K562 (cell line): ENCODE data around the gene KCNN3. TPM values are rescaled to one million over a fixed set of nuclear protein-coding genes. Genes with fewer than 3 reads are reported as not detected.

Experiments
- CHD4 ChIP-seq: fragments of 200-600 bp; sonication (generic); IDR thresholded peaks from 3 replicates; pipeline ENCODE4 v1.6.1; 2012; ENCODE audit warnings: low read depth, mild to moderate bottlenecking, mixed read lengths, low read length, inconsistent platforms; ENCODE audit not compliant: insufficient read depth, insufficient replicate concordance, poor library complexity, severe bottlenecking
- EP400 ChIP-seq: fragments of 450-650 bp; IDR thresholded peaks from 2 replicates; pipeline ENCODE4 v1.6.1; 2017; ENCODE audit warnings: antibody characterized with exemption, mild to moderate bottlenecking, moderate library complexity
- ETV1 ChIP-seq: fragments of 450-650 bp; conservative IDR thresholded peaks from 2 replicates; pipeline ENCODE4 v1.6.1; 2016; ENCODE audit warnings: missing genetic modification characterization, control low read depth, low read depth, missing compliant biosample characterization
- FOSL1 ChIP-seq: fragments of 200-800 bp; sonication (Bioruptor generic); conservative IDR thresholded peaks from 2 replicates; pipeline ENCODE4 v1.6.1; 2016; ENCODE audit warnings: missing genetic modification characterization, missing compliant biosample characterization
- KAT2B ChIP-seq: IDR thresholded peaks from one replicate; pipeline ENCODE4 v1.6.1; 2012; ENCODE audit warnings: low read depth, mild to moderate bottlenecking, control low read depth, inconsistent platforms, low read length, moderate library complexity
- RCOR1 ChIP-seq, 2 experiments: IDR thresholded peaks; 2 replicates each; pipeline ENCODE4 v1.6.1; 2012; ENCODE audit warnings: low read depth in 2 of 2, low read length in 2 of 2, borderline replicate concordance in 1 of 2, improper control_type of control experiment in 1 of 2
- SMAD4 ChIP-seq: fragments of 250-450 bp; sonication (Bioruptor Pico); conservative IDR thresholded peaks from 2 replicates; pipeline ENCODE4 v1.8.0; 2021; ENCODE audit warnings: inconsistent platforms, mild to moderate bottlenecking, moderate library complexity
- STAT5B ChIP-seq: fragments of 250-450 bp; sonication (Bioruptor Pico); IDR thresholded peaks from 2 replicates; pipeline ENCODE4 v1.8.0; 2021; ENCODE audit warnings: mild to moderate bottlenecking, inconsistent platforms
- TAL1 ChIP-seq: fragments of 450-650 bp; IDR thresholded peaks from 2 replicates; pipeline ENCODE4 v1.6.1; 2016; ENCODE audit warnings: mild to moderate bottlenecking
- ZBTB8A ChIP-seq: fragments of 450-650 bp; IDR thresholded peaks from 2 replicates; pipeline ENCODE4 v1.6.1; 2018; ENCODE audit warnings: mild to moderate bottlenecking, moderate library complexity; ENCODE audit not compliant: partially characterized antibody
- ZNF146 ChIP-seq: IDR thresholded peaks from one replicate; pipeline ENCODE4 v1.6.1; 2018; ENCODE audit warnings: missing compliant biosample characterization; ENCODE audit not compliant: unreplicated experiment
- ZNF695 ChIP-seq: fragments of 450-650 bp; formaldehyde crosslinking; IDR thresholded peaks from 2 replicates; pipeline ENCODE4 v1.4.0; 2020; ENCODE audit warnings: mild to moderate bottlenecking, moderate library complexity
- polyA plus RNA-seq, 8 experiments: library from polyadenylated mRNA; depleted of rRNA in 4 of 8; stranded (reverse) in 5 of 8; unstranded in 3 of 8; fragments of >200 nt; fragmentation: Nextera tagmentation in 2 of 8; fragmentation: Illumina TruSeq in 1 of 8; extraction: Ambion mirVana in 2 of 8; extraction: Trizol in 1 of 8; gene quantifications; 2 replicates each; pipeline versions ENCODE4 v1.2.1 to v1.2.3, GENCODE V29; 2011 to 2014; ENCODE audit warnings: inconsistent platforms in 1 of 8, missing spikeins in 1 of 8
- total RNA-seq, 7 experiments: library from RNA; depleted of rRNA in 6 of 7; stranded (reverse); fragments of >200 nt in 6 of 7; fragmentation: Illumina TruSeq in 2 of 7; extraction: Trizol in 2 of 7; gene quantifications; 2 replicates each; pipeline versions ENCODE4 v1.2.1 to v1.2.3, GENCODE V29; 2011 to 2021; ENCODE audit warnings: low replicate concordance in 1 of 7
- TF ChIP-seq, protein P1 (sequence below): fragments of 250-450 bp; sonication (Bioruptor Pico); IDR thresholded peaks from 2 replicates; pipeline ENCODE4 v1.5.0; 2020; ENCODE audit warnings: mild to moderate bottlenecking
- TF ChIP-seq, protein P2 (sequence below): fragments of 450-650 bp; IDR thresholded peaks from 2 replicates; pipeline ENCODE4 v1.6.1; 2018; ENCODE audit warnings: mild to moderate bottlenecking, low read depth; ENCODE audit not compliant: partially characterized antibody
- TF ChIP-seq, protein P3 (sequence below), 2 experiments: fragments of 450-650 bp in 1 of 2; sonication (generic) in 1 of 2; formaldehyde crosslinking in 1 of 2; IDR thresholded peaks in 1 of 2; conservative IDR thresholded peaks in 1 of 2; 2 replicates each; pipeline versions ENCODE4 v1.6.1 to v1.8.1; 2016 to 2023; ENCODE audit warnings: mild to moderate bottlenecking in 2 of 2, moderate library complexity in 2 of 2, inconsistent platforms in 1 of 2, missing genetic modification reagents in 1 of 2
- TF ChIP-seq, protein P4 (sequence below): sonication (generic); formaldehyde crosslinking; IDR thresholded peaks from 2 replicates; pipeline ENCODE4 v1.8.0; 2022; ENCODE audit warnings: missing genetic modification reagents, mild to moderate bottlenecking, borderline replicate concordance
- TF ChIP-seq, protein P5 (sequence below): fragments of 450-650 bp; IDR thresholded peaks from 2 replicates; pipeline ENCODE4 v1.6.1; 2016
- TF ChIP-seq, protein P6 (sequence below): fragments of 250-450 bp; sonication (Bioruptor Pico); IDR thresholded peaks from 2 replicates; pipeline ENCODE4 v1.8.0; 2022; ENCODE audit warnings: inconsistent platforms, mild to moderate bottlenecking, moderate library complexity, borderline replicate concordance

Gene KCNN3
- total and polyA plus RNA-seq, 9 of the 15 experiments (the other 6 are each of a cell fraction or from before 2014, with no cell fraction given) = 0.02 to 0.03 TPM; not detected in 7

DNA sequence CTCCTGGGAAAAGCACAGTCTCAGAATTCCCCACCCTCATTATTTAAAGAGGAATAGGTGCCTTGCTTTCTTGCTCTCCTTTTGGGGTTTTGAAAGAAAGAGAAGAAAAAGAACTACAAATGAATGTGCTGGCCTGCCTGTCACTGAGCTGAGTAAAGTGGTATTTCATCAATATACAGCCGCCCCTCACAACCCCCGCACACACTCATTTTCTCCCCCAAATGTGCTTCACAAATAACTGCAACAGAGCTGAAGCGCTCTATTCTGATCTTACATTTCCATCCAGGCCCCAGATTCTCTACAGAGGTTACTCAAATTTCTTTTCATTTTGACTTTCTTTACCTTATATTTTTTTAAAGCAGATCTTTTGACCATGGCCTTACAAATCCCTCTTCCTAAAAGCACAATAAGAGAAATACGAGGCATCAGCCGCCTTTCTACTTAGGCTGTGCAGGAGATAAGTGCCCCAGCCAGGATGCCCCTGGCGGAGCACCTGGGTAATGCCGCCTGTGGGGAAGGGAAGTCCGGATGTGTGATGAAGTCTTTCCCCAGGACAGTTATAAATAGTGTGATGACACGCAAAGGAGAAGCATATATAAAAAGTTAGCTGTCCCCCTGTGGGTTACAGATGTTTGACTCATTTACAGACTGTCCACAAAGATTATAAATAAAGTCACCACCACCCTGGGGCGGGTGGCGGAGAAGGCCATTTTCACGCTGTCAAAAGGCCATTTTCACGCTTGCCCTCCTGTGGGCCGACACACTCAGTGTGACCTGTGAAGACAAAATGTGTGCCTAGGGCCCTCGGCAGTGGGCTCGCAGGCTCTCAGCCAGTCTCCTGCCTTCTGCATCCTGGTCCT is 6.5 kb downstream of the KCNN3 start (continued):
- TF ChIP-seq EP400 = no peak
- no peak for TF ChIP-seq STAT5B
- no peak for TF ChIP-seq TAL1
- TF ChIP-seq RCOR1 (IDR thresholded peaks at IDR 0.05; ENCODE audit: borderline replicate concordance in 1 of 2, low read depth in 2 of 2, low read length in 2 of 2) = 0 out of 4 replicates have a peak, but pooled peaks of 1 of the 2 experiments have one; percentile 5
- TF ChIP-seq, protein P1, sequence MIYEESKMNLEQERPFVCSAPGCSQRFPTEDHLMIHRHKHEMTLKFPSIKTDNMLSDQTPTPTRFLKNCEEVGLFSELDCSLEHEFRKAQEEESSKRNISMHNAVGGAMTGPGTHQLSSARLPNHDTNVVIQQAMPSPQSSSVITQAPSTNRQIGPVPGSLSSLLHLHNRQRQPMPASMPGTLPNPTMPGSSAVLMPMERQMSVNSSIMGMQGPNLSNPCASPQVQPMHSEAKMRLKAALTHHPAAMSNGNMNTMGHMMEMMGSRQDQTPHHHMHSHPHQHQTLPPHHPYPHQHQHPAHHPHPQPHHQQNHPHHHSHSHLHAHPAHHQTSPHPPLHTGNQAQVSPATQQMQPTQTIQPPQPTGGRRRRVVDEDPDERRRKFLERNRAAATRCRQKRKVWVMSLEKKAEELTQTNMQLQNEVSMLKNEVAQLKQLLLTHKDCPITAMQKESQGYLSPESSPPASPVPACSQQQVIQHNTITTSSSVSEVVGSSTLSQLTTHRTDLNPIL (CRISPR knock-in tag) = no peak
- TF ChIP-seq SMAD4 = peak; percentile 47; the same call in 1 of the 2 replicates
- no peak for TF ChIP-seq ZNF146 (CRISPR knock-in tag)
- TF ChIP-seq FOSL1 (tag) = peak; percentile 58; the same call in 1 of the 2 replicates
- TF ChIP-seq, protein P2, sequence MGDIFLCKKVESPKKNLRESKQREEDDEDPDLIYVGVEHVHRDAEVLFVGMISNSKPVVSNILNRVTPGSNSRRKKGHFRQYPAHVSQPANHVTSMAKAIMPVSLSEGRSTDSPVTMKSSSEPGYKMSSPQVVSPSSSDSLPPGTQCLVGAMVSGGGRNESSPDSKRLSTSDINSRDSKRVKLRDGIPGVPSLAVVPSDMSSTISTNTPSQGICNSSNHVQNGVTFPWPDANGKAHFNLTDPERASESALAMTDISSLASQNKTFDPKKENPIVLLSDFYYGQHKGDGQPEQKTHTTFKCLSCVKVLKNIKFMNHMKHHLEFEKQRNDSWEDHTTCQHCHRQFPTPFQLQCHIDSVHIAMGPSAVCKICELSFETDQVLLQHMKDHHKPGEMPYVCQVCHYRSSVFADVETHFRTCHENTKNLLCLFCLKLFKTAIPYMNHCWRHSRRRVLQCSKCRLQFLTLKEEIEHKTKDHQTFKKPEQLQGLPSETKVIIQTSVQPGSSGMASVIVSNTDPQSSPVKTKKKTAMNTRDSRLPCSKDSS = no peak
- TF ChIP-seq, protein P3, sequence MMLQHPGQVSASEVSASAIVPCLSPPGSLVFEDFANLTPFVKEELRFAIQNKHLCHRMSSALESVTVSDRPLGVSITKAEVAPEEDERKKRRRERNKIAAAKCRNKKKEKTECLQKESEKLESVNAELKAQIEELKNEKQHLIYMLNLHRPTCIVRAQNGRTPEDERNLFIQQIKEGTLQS (IDR thresholded peaks at IDR 0.05) = peak; percentile 46; the same call in 1 of the 2 replicates
- TF ChIP-seq, protein P3 (CRISPR knock-in tag; conservative IDR thresholded peaks at IDR 0.05) = peak; percentile 56; the same call in 1 of the 2 replicates
- no peak for TF ChIP-seq ZNF695 (CRISPR knock-in tag)
- TF ChIP-seq, protein P4, sequence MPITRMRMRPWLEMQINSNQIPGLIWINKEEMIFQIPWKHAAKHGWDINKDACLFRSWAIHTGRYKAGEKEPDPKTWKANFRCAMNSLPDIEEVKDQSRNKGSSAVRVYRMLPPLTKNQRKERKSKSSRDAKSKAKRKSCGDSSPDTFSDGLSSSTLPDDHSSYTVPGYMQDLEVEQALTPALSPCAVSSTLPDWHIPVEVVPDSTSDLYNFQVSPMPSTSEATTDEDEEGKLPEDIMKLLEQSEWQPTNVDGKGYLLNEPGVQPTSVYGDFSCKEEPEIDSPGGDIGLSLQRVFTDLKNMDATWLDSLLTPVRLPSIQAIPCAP (CRISPR knock-in tag) = no peak
- TF ChIP-seq, protein P5, sequence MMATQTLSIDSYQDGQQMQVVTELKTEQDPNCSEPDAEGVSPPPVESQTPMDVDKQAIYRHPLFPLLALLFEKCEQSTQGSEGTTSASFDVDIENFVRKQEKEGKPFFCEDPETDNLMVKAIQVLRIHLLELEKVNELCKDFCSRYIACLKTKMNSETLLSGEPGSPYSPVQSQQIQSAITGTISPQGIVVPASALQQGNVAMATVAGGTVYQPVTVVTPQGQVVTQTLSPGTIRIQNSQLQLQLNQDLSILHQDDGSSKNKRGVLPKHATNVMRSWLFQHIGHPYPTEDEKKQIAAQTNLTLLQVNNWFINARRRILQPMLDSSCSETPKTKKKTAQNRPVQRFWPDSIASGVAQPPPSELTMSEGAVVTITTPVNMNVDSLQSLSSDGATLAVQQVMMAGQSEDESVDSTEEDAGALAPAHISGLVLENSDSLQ = 0 out of 2 replicates have a peak, but pooled peaks have one; percentile 8
- no peak for TF ChIP-seq KAT2B
- TF ChIP-seq CHD4 = no peak
- TF ChIP-seq, protein P6, sequence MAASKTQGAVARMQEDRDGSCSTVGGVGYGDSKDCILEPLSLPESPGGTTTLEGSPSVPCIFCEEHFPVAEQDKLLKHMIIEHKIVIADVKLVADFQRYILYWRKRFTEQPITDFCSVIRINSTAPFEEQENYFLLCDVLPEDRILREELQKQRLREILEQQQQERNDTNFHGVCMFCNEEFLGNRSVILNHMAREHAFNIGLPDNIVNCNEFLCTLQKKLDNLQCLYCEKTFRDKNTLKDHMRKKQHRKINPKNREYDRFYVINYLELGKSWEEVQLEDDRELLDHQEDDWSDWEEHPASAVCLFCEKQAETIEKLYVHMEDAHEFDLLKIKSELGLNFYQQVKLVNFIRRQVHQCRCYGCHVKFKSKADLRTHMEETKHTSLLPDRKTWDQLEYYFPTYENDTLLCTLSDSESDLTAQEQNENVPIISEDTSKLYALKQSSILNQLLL = no peak
- peak; percentile 86 for TF ChIP-seq ETV1 (tag)
- no peak for TF ChIP-seq ZBTB8A
